ENCODE data around the gene ARHGAP15. TPM values are rescaled to one million over a fixed set of nuclear protein-coding genes. Genes with fewer than 3 reads are reported as not detected.

Gene ARHGAP15
- total and polyA plus RNA-seq, 5 donors from 2014 or later, result 242 to 285 (median 260) TPM

DNA sequence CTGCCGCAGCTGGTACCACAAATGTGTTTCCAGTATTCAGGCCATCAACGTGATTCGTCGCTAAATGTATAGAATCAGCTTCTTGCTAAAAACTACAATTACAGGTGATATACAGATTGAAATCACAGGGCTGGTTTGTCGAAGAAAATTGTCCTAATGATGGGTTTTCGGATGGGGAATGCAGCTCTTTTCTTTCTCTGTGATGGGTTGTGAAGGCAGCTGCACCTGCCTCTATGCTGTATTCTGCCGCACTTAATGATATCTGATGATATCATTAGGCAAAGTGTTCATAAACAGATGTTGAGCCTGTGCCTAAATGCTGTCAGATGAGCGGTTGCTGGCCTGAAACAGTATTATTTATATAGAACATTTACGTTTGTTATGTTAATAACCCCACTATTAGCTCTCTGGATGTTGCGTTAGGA is 218.1 kb downstream of the ARHGAP15 start:
- H3K4me3 Mint-ChIP-seq, result peak overlapping the region in 1 of 4 donors; percentile 13
- peaks cover 22 to 49% (median 42%) of the 10 kb centered on the region in 4 donors for H3K4me1 Mint-ChIP-seq

GRCh38 chr2:143347901-143348414 is 218.7 kb downstream of the ARHGAP15 start:
- H3K4me1 ChIP-seq (ENCODE audit: control insufficient read depth, insufficient read depth, low read length, poor library complexity, severe bottlenecking), result peaks cover 3% of the 10 kb centered on the region
- peaks cover 22 to 43% (median 39%) of the 10 kb centered on the region in 4 donors for H3K4me1 Mint-ChIP-seq
- no peaks in the 10 kb centered on the region for H3K9me3 Mint-ChIP-seq

More for the DNA sequence above, 218.1 kb downstream of the ARHGAP15 start:
- ATAC-seq (ENCODE audit: low read depth in 2 of 2) (no peak), DNase-seq (no peak)
- Histone ChIP-seq H3K27me3 (ENCODE audit: control insufficient read depth, insufficient read depth, low read length) (no peaks in the 10 kb centered on the region), H3K36me3 (ENCODE audit: control insufficient read depth, insufficient read depth, low read length) (peaks cover 6% of the 10 kb centered on the region), H3K4me3 (ENCODE audit: low read depth, low read length) (no peak overlapping the region), H3K4me1 (ENCODE audit: control insufficient read depth, insufficient read depth, low read length, poor library complexity, severe bottlenecking) (peaks cover 3% of the 10 kb centered on the region), H3K9me3 (ENCODE audit: control insufficient read depth in 2 of 2, low read length in 2 of 2) (no peaks in the 10 kb centered on the region), H3K27ac (ENCODE audit: insufficient read depth, low read length, poor library complexity, severe bottlenecking) (no peak overlapping the region)
- Mint-ChIP-seq H3K36me3 (peaks cover 30% of the 10 kb centered on the region), H3K27me3 (no peaks in the 10 kb centered on the region), H3K27ac (no peak overlapping the region), H3K9me3 (no peaks in the 10 kb centered on the region)

GRCh38 chr2:143354050-143354750 is 225.0 kb downstream of the ARHGAP15 start:
- Mint-ChIP-seq H3K4me3 (no peak overlapping the region), H3K27ac (peak overlapping the region in 1 of 3 donors; percentile 29), H3K4me1 (peaks cover 18 to 38% (median 24%) of the 10 kb centered on the region in 4 donors), H3K9me3 (no peaks in the 10 kb centered on the region), H3K27me3 (no peaks in the 10 kb centered on the region), H3K36me3 (peaks cover 5% of the 10 kb centered on the region)
- ATAC-seq (ENCODE audit: low read depth in 2 of 2), result no peak
- Histone ChIP-seq H3K36me3 (ENCODE audit: control insufficient read depth, insufficient read depth, low read length) (peaks cover under 1% of the 10 kb centered on the region), H3K4me3 (ENCODE audit: low read depth, low read length) (no peak overlapping the region), H3K9me3 (ENCODE audit: control insufficient read depth in 2 of 2, low read length in 2 of 2) (no peaks in the 10 kb centered on the region), H3K27me3 (ENCODE audit: control insufficient read depth, insufficient read depth, low read length) (no peaks in the 10 kb centered on the region), H3K4me1 (ENCODE audit: control insufficient read depth, insufficient read depth, low read length, poor library complexity, severe bottlenecking) (peaks cover 3% of the 10 kb centered on the region), H3K27ac (ENCODE audit: insufficient read depth, low read length, poor library complexity, severe bottlenecking) (no peak overlapping the region)
- DNase-seq, result no peak

More at GRCh38 chr2:143347901-143348414, 218.7 kb downstream of the ARHGAP15 start:
- Histone ChIP-seq H3K36me3 (ENCODE audit: control insufficient read depth, insufficient read depth, low read length) (peaks cover 6% of the 10 kb centered on the region), H3K27me3 (ENCODE audit: control insufficient read depth, insufficient read depth, low read length) (no peaks in the 10 kb centered on the region), H3K4me3 (ENCODE audit: low read depth, low read length) (no peak overlapping the region), H3K27ac (ENCODE audit: insufficient read depth, low read length, poor library complexity, severe bottlenecking) (no peak overlapping the region), H3K9me3 (ENCODE audit: control insufficient read depth in 2 of 2, low read length in 2 of 2) (no peaks in the 10 kb centered on the region)
- H3K27me3 Mint-ChIP-seq, result no peaks in the 10 kb centered on the region
- ATAC-seq (ENCODE audit: low read depth in 2 of 2) (no peak), DNase-seq (no peak)
- no peak overlapping the region for H3K4me3 Mint-ChIP-seq
- H3K27ac Mint-ChIP-seq, result no peak overlapping the region
- peaks cover 30% of the 10 kb centered on the region for H3K36me3 Mint-ChIP-seq

GRCh38 chr2:143355870-143356269 is 226.7 kb downstream of the ARHGAP15 start:
- Histone ChIP-seq H3K4me1 (ENCODE audit: control insufficient read depth, insufficient read depth, low read length, poor library complexity, severe bottlenecking) (peaks cover 3% of the 10 kb centered on the region), H3K9me3 (ENCODE audit: control insufficient read depth in 2 of 2, low read length in 2 of 2) (no peaks in the 10 kb centered on the region), H3K36me3 (ENCODE audit: control insufficient read depth, insufficient read depth, low read length) (peaks cover 3% of the 10 kb centered on the region), H3K4me3 (ENCODE audit: low read depth, low read length) (no peak overlapping the region), H3K27me3 (ENCODE audit: control insufficient read depth, insufficient read depth, low read length) (no peaks in the 10 kb centered on the region), H3K27ac (ENCODE audit: insufficient read depth, low read length, poor library complexity, severe bottlenecking) (no peak overlapping the region)
- Mint-ChIP-seq H3K9me3 (no peaks in the 10 kb centered on the region), H3K36me3 (peaks cover 7% of the 10 kb centered on the region), H3K4me3 (no peak overlapping the region), H3K4me1 (peaks cover 19 to 43% (median 26%) of the 10 kb centered on the region in 4 donors), H3K27me3 (no peaks in the 10 kb centered on the region), H3K27ac (no peak overlapping the region)
- ATAC-seq (ENCODE audit: low read depth in 2 of 2) (no peak), DNase-seq (no peak)

- Mint-ChIP-seq H3K27me3 (no peaks in the 10 kb centered on the region), H3K9me3 (no peaks in the 10 kb centered on the region), H3K4me3 (no peak overlapping the region), H3K27ac (no peak overlapping the region), H3K4me1 (peaks cover 15 to 44% (median 24%) of the 10 kb centered on the region in 4 donors), H3K36me3 (peaks cover 7% of the 10 kb centered on the region)
- Histone ChIP-seq H3K9me3 (ENCODE audit: control insufficient read depth in 2 of 2, low read length in 2 of 2) (no peaks in the 10 kb centered on the region), H3K4me1 (ENCODE audit: control insufficient read depth, insufficient read depth, low read length, poor library complexity, severe bottlenecking) (peaks cover 3% of the 10 kb centered on the region), H3K4me3 (ENCODE audit: low read depth, low read length) (no peak overlapping the region), H3K27me3 (ENCODE audit: control insufficient read depth, insufficient read depth, low read length) (no peaks in the 10 kb centered on the region), H3K27ac (ENCODE audit: insufficient read depth, low read length, poor library complexity, severe bottlenecking) (no peak overlapping the region), H3K36me3 (ENCODE audit: control insufficient read depth, insufficient read depth, low read length) (peaks cover 3% of the 10 kb centered on the region)
- DNase-seq (no peak), ATAC-seq (ENCODE audit: low read depth in 2 of 2) (no peak)
These were observed 227.1 kb downstream of the ARHGAP15 start for GRCh38 chr2:143356336-143356735.

DNA sequence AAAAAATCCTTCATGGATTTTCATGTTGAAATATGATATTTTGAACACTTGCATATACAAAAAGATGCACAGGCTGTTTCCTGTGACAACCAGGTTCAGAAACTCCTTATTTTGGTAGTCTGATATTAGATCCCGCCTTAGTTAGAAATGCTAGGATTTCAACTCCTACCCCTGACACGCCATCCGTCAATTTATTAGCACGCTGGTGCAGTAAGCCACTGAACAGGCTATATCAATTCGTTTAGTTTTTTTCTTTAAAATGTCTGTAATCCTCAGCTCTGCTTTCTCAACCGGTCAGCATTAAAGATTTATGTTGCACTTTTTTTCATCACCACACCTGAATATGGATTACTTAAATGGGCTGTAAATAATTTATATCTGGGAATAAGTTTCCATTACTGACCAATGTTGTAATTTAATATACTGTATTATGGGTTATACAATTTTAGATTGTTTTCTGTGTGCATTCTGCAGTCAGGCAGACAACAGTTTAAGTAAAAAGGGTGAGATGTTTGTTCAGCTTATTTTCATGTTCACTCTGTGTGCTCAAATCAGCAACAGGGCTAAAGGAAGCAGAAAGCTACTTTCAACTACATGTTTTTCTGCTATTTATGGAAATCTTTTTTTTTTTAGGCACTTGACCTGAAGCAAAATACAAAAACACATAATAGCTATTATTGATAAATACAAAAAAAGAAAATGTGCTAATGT is 227.7 kb downstream of the ARHGAP15 start:
- Mint-ChIP-seq H3K27me3 (no peaks in the 10 kb centered on the region), H3K4me3 (no peak overlapping the region), H3K4me1 (peaks cover 13 to 45% (median 26%) of the 10 kb centered on the region in 4 donors), H3K36me3 (peaks cover 11% of the 10 kb centered on the region), H3K27ac (no peak overlapping the region), H3K9me3 (no peaks in the 10 kb centered on the region)
- ATAC-seq (ENCODE audit: low read depth in 2 of 2) (no peak), DNase-seq (no peak)
- Histone ChIP-seq H3K4me1 (ENCODE audit: control insufficient read depth, insufficient read depth, low read length, poor library complexity, severe bottlenecking) (peaks cover 3% of the 10 kb centered on the region), H3K36me3 (ENCODE audit: control insufficient read depth, insufficient read depth, low read length) (peaks cover 3% of the 10 kb centered on the region), H3K4me3 (ENCODE audit: low read depth, low read length) (no peak overlapping the region), H3K27me3 (ENCODE audit: control insufficient read depth, insufficient read depth, low read length) (no peaks in the 10 kb centered on the region), H3K27ac (ENCODE audit: insufficient read depth, low read length, poor library complexity, severe bottlenecking) (no peak overlapping the region), H3K9me3 (ENCODE audit: control insufficient read depth in 2 of 2, low read length in 2 of 2) (no peaks in the 10 kb centered on the region)

DNA sequence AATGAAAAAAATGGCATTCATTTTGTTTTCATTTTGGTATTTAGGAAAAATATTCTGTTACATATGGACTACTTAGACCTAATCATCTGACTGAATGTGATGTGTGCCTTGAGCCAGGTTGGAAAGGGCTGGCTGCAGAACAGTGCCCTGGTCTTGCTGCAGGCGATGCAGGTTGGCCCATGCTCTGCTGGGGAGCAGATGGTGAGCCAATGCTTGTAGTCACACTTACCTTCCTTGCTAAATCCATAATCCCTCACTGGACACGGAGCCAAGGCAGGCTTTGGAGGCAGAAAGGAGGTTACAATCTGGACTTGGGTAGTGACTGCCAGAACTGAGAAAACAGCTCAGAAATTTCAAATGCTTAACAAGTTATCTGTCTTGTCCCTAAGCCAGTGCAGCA is 228.7 kb downstream of the ARHGAP15 start:
- Histone ChIP-seq H3K27me3 (ENCODE audit: control insufficient read depth, insufficient read depth, low read length) (no peaks in the 10 kb centered on the region), H3K4me1 (ENCODE audit: control insufficient read depth, insufficient read depth, low read length, poor library complexity, severe bottlenecking) (peaks cover 3% of the 10 kb centered on the region), H3K27ac (ENCODE audit: insufficient read depth, low read length, poor library complexity, severe bottlenecking) (no peak overlapping the region), H3K36me3 (ENCODE audit: control insufficient read depth, insufficient read depth, low read length) (peaks cover 3% of the 10 kb centered on the region), H3K9me3 (ENCODE audit: control insufficient read depth in 2 of 2, low read length in 2 of 2) (no peaks in the 10 kb centered on the region), H3K4me3 (ENCODE audit: low read depth, low read length) (no peak overlapping the region)
- ATAC-seq (ENCODE audit: low read depth in 2 of 2) (no peak), DNase-seq (no peak)
- H3K27me3 Mint-ChIP-seq, result no peaks in the 10 kb centered on the region
- peaks cover 22% of the 10 kb centered on the region for H3K36me3 Mint-ChIP-seq
- H3K4me1 Mint-ChIP-seq, result peaks cover 19 to 52% (median 35%) of the 10 kb centered on the region in 4 donors
- no peak overlapping the region for H3K27ac Mint-ChIP-seq
- no peaks in the 10 kb centered on the region for H3K9me3 Mint-ChIP-seq
- H3K4me3 Mint-ChIP-seq, result no peak overlapping the region

All from CD4-positive, CD25-positive, alpha-beta regulatory T cell (primary cell).